HCT116 (cell line): ENCODE measurements around the gene BCR.

Experiments used
- CBX3 ChIP-seq: IDR thresholded peaks from 2 replicates; pipeline ENCODE4 v1.6.1; 2012; ENCODE audit warnings: low read depth
- CEBPB ChIP-seq: IDR thresholded peaks from 2 replicates; pipeline ENCODE4 v1.6.1; 2012; ENCODE audit warnings: low read depth
- POLR2A ChIP-seq: IDR thresholded peaks from 2 replicates; pipeline ENCODE4 v1.7.0; 2011; ENCODE audit warnings: borderline replicate concordance; ENCODE audit not compliant: insufficient read depth, insufficient read length; ENCODE audit errors: extremely low read depth
- RAD21 ChIP-seq: IDR thresholded peaks from 2 replicates; pipeline ENCODE4 v1.6.1; 2012; ENCODE audit warnings: low read depth, mild to moderate bottlenecking
- TF ChIP-seq, protein P1 (sequence below): IDR thresholded peaks from 2 replicates; pipeline ENCODE4 v1.6.1; 2012
- TF ChIP-seq, protein P2 (sequence below): IDR thresholded peaks from 2 replicates; pipeline ENCODE4 v1.6.1; 2012; ENCODE audit warnings: low read depth
- TF ChIP-seq, protein P3 (sequence below), 3 experiments: fragments of 200-600 bp in 1 of 3; sonication (generic) in 1 of 3; IDR thresholded peaks in 2 of 3; conservative IDR thresholded peaks in 1 of 3; 2 replicates each; pipeline ENCODE4 v1.5.1; 2012 to 2017; ENCODE audit warnings: low read depth in 2 of 3, low read length in 2 of 3, antibody characterized with exemption in 1 of 3, borderline replicate concordance in 1 of 3, control low read depth in 1 of 3, mild to moderate bottlenecking in 1 of 3, mixed read lengths in 1 of 3, mixed run types in 1 of 3, moderate library complexity in 1 of 3; ENCODE audit not compliant: insufficient read depth in 1 of 3

DNA sequence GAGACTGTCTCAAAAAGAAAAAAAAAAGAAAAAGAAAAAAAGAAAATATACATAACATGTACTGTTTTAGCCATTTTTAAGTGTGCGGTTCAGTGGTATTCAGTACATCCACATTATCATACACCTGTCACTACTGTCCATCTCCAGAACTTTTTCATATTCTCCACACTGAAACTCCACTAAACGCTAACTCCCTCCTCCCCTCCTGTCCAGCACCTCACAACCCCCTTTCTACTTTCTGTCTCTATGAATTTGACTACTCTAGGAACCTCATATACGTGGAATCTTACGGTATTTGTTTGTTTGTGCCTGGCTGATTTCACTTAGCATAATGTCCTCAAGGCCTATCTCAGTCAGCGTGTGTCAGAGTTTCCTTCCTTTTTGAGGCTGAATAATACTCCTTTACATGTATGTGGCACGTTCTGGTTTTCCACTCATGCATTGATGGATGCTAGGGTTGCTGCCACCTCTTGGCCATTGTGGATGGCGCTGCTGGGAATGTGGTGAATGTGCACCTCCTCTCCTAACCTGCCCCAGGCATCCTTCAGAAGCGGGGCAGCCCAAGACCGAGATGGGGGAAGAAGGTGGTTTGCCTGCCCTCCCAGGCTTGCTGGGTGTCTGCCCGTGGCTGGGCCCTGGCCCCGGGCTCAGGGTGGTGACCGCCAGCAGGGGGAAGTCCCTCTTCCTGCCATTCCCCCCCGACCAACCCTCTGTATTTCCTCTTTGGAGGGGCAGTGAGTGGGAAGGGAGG lies 60.5 kb downstream of the BCR start:
- TF ChIP-seq, protein P1, sequence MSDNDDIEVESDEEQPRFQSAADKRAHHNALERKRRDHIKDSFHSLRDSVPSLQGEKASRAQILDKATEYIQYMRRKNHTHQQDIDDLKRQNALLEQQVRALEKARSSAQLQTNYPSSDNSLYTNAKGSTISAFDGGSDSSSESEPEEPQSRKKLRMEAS = no peak
- TF ChIP-seq, protein P2, sequence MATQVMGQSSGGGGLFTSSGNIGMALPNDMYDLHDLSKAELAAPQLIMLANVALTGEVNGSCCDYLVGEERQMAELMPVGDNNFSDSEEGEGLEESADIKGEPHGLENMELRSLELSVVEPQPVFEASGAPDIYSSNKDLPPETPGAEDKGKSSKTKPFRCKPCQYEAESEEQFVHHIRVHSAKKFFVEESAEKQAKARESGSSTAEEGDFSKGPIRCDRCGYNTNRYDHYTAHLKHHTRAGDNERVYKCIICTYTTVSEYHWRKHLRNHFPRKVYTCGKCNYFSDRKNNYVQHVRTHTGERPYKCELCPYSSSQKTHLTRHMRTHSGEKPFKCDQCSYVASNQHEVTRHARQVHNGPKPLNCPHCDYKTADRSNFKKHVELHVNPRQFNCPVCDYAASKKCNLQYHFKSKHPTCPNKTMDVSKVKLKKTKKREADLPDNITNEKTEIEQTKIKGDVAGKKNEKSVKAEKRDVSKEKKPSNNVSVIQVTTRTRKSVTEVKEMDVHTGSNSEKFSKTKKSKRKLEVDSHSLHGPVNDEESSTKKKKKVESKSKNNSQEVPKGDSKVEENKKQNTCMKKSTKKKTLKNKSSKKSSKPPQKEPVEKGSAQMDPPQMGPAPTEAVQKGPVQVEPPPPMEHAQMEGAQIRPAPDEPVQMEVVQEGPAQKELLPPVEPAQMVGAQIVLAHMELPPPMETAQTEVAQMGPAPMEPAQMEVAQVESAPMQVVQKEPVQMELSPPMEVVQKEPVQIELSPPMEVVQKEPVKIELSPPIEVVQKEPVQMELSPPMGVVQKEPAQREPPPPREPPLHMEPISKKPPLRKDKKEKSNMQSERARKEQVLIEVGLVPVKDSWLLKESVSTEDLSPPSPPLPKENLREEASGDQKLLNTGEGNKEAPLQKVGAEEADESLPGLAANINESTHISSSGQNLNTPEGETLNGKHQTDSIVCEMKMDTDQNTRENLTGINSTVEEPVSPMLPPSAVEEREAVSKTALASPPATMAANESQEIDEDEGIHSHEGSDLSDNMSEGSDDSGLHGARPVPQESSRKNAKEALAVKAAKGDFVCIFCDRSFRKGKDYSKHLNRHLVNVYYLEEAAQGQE = no peak
- TF ChIP-seq POLR2A (no peak), CBX3 (no peak), RAD21 (peak; percentile 23; the same call in 1 of the 2 replicates), CEBPB (no peak)
- TF ChIP-seq, protein P3, sequence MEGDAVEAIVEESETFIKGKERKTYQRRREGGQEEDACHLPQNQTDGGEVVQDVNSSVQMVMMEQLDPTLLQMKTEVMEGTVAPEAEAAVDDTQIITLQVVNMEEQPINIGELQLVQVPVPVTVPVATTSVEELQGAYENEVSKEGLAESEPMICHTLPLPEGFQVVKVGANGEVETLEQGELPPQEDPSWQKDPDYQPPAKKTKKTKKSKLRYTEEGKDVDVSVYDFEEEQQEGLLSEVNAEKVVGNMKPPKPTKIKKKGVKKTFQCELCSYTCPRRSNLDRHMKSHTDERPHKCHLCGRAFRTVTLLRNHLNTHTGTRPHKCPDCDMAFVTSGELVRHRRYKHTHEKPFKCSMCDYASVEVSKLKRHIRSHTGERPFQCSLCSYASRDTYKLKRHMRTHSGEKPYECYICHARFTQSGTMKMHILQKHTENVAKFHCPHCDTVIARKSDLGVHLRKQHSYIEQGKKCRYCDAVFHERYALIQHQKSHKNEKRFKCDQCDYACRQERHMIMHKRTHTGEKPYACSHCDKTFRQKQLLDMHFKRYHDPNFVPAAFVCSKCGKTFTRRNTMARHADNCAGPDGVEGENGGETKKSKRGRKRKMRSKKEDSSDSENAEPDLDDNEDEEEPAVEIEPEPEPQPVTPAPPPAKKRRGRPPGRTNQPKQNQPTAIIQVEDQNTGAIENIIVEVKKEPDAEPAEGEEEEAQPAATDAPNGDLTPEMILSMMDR (IDR thresholded peaks at IDR 0.05 in 2 of 3, conservative IDR thresholded peaks at IDR 0.05 in 1 of 3; ENCODE audit: borderline replicate concordance in 1 of 3, insufficient read depth in 1 of 3, low read depth in 2 of 3, low read length in 2 of 3) = peak; percentile 27 to 51 (median 45); a peak in 5 of 6 replicates
